Measurements from ENCODE around the gene MTUS2. TPM values are rescaled to one million over a fixed set of nuclear protein-coding genes. Genes with fewer than 3 reads are reported as not detected.

The MTUS2 gene
- total RNA-seq, 4 donors from 2014 or later = 0.26 to 0.72 (median 0.38) TPM; not detected in 1

DNA sequence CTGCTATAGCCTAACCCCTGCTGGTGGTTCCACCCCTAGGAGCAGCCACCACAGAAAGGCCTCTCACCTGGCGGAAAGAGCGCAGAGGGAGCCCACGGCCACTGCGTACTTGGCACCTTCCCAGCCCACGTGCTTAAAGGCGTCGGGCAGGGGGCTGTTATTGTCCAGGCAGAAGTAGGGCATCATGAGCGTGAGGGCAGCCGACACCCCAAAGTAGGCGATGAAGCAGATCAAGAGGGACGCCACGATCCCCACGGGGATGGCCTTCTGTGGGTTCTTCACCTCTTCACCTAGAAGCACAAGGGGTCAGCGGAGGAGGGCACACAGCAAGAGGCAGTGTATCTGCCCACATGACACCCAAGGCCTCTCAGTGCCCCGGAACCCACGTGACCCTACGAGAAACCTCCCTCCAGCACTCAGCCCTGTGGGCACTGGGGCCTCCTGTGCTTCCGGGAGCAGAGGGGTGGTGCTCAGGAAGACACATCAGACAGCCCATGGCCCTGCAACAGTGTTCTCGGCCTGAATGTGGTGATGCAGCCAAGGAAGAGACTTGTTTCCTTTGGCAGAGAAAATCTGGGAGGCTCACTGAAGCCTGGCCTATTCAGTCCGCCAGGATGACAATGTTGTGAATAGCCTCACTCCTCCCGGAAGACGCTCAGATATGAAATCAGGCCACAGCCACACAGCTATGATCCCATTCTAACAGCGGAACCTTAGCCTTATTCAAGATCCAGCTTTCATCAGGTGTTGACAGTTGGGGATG, 703.2 kb downstream of the MTUS2 start:
- H3K27ac ChIP-seq = peak overlapping the region; percentile 71
- no peaks in the 10 kb centered on the region for H3K27me3 ChIP-seq
- TF ChIP-seq POLR2AphosphoS5 (IDR thresholded peaks at IDR 0.05) (no peak), POLR2A (IDR thresholded peaks at IDR 0.05) (no peak), EP300 (IDR thresholded peaks at IDR 0.05) (no peak)
- TF ChIP-seq, protein P1, sequence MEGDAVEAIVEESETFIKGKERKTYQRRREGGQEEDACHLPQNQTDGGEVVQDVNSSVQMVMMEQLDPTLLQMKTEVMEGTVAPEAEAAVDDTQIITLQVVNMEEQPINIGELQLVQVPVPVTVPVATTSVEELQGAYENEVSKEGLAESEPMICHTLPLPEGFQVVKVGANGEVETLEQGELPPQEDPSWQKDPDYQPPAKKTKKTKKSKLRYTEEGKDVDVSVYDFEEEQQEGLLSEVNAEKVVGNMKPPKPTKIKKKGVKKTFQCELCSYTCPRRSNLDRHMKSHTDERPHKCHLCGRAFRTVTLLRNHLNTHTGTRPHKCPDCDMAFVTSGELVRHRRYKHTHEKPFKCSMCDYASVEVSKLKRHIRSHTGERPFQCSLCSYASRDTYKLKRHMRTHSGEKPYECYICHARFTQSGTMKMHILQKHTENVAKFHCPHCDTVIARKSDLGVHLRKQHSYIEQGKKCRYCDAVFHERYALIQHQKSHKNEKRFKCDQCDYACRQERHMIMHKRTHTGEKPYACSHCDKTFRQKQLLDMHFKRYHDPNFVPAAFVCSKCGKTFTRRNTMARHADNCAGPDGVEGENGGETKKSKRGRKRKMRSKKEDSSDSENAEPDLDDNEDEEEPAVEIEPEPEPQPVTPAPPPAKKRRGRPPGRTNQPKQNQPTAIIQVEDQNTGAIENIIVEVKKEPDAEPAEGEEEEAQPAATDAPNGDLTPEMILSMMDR (IDR thresholded peaks at IDR 0.05) = no peak
- no peaks in the 10 kb centered on the region for H3K9me3 ChIP-seq
- peaks cover 11% of the 10 kb centered on the region for H3K4me1 ChIP-seq
- H3K36me3 ChIP-seq = peaks cover 73% of the 10 kb centered on the region
- peak in 1 of 2 donors; percentile 64 for DNase-seq (ENCODE audit: low spot score in 2 of 2)
- WGBS = 89% methylated on average over 14 of the region's 23 CpGs
- no peak overlapping the region for H3K4me3 ChIP-seq

DNA sequence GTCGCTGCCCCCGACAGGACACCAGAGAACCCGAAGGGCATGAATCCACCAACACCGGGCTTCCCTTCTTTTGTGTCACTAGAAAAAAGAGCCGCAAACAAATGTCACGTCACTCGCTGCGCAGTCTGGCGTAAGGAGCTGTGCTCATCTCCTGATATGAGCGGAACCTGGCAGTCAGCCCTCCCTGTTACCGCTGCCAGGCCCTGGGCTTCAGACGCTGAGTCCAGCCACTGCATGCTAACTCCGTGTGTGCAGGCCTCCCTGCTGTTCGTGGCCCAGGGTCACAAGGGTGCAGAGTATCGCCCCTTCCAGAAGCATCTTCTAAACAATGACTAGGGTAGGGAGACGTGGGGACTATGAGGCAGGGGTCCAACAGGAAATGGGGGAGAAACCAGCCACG, 704.0 kb downstream of the MTUS2 start:
- Histone ChIP-seq H3K27me3 (no peaks in the 10 kb centered on the region), H3K4me3 (no peak overlapping the region), H3K36me3 (peaks cover 73% of the 10 kb centered on the region), H3K9me3 (no peaks in the 10 kb centered on the region), H3K4me1 (peaks cover 11% of the 10 kb centered on the region), H3K27ac (no peak overlapping the region)
- peak in 1 of 2 donors; percentile 61 for DNase-seq (ENCODE audit: low spot score in 2 of 2)
- TF ChIP-seq POLR2AphosphoS5 (IDR thresholded peaks at IDR 0.05) = no peak
- no peak for TF ChIP-seq EP300 (IDR thresholded peaks at IDR 0.05)
- no peak for TF ChIP-seq POLR2A (IDR thresholded peaks at IDR 0.05)
- TF ChIP-seq, protein P1 (IDR thresholded peaks at IDR 0.05) = no peak
- 85% methylated on average over 16 of the region's 17 CpGs for WGBS

DNA sequence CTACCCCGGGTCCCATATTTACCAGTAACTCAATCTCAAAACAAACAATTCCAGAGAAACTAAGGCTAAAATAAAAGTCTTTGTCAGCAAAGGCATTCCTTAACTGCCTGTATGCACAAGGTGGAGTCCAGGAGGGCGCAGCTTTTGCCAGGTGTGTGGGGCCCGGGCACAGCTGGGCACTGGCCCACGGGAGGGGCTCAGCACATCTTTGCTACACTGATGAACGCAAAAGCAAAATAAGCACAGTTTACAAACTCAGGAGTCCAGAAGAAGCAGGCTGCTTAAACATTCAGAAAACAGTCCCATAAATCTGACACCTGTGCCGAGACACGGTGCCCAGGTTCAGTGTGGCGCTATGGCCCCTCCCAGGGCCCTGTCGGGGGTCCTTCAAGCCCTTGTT, 704.5 kb downstream of the MTUS2 start:
- H3K4me1 ChIP-seq = peaks cover 11% of the 10 kb centered on the region
- TF ChIP-seq, protein P1 (IDR thresholded peaks at IDR 0.05) = no peak
- TF ChIP-seq POLR2AphosphoS5 (IDR thresholded peaks at IDR 0.05) = no peak
- TF ChIP-seq EP300 (IDR thresholded peaks at IDR 0.05) = no peak
- no peak for TF ChIP-seq POLR2A (IDR thresholded peaks at IDR 0.05)
- 94% methylated on average over 5 of the region's 9 CpGs for WGBS
- H3K36me3 ChIP-seq = peaks cover 75% of the 10 kb centered on the region
- H3K27me3 ChIP-seq = no peaks in the 10 kb centered on the region
- no peak overlapping the region for H3K27ac ChIP-seq
- H3K9me3 ChIP-seq = no peaks in the 10 kb centered on the region
- peak in 1 of 2 donors; percentile 33 for DNase-seq (ENCODE audit: low spot score in 2 of 2)
- no peak overlapping the region for H3K4me3 ChIP-seq

DNA sequence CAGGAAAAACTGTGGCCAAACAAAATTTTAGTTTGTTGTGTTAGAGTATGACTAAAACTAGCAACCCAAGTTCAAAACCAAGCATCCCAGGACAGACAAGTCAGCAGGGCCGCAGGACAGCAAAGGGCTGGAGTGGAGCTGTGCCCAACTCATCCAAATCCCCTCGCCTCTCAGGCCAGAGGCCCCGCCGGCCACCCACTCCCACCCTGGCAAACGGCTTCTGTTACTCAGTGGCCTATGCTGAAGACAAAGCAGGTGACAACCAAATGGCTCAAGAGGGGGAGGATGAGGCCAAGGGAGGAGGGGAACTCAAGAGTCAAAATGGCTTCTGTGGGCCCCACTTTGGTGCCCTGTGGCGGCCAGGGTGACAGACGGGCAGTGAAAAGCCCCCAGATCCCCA, 705.6 kb downstream of the MTUS2 start:
- DNase-seq (ENCODE audit: low spot score in 2 of 2) = peak in 1 of 2 donors; percentile 31
- Histone ChIP-seq H3K36me3 (peaks cover 66% of the 10 kb centered on the region), H3K27ac (no peak overlapping the region), H3K27me3 (no peaks in the 10 kb centered on the region), H3K4me1 (peaks cover 11% of the 10 kb centered on the region), H3K4me3 (no peak overlapping the region), H3K9me3 (no peaks in the 10 kb centered on the region)
- no peak for TF ChIP-seq EP300 (IDR thresholded peaks at IDR 0.05)
- no peak for TF ChIP-seq POLR2AphosphoS5 (IDR thresholded peaks at IDR 0.05)
- TF ChIP-seq POLR2A (IDR thresholded peaks at IDR 0.05) = no peak
- TF ChIP-seq, protein P1 (IDR thresholded peaks at IDR 0.05) = no peak
- 97% methylated on average over 7 of the region's 7 CpGs for WGBS

DNA sequence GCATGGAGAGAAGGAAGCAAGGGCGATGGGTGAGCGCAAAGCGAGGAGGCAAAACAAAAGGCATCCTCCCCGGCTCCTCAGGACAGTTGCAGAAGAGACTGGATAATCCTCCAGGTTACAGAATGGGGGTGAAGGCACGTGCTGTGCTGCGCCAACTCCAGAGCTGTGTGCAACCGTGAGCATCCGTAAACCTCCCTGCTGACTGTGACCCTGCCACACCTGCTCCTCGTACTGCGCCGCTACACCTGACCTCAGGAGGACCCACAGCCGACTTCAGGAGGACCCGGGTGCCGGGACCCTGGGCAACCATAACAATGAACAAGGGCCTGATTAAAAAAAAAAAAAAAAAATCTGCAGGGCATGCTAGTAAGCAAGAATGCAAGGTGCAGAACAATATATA, 706.6 kb downstream of the MTUS2 start:
- H3K9me3 ChIP-seq = no peaks in the 10 kb centered on the region
- TF ChIP-seq, protein P1 (IDR thresholded peaks at IDR 0.05) = no peak
- TF ChIP-seq POLR2A (IDR thresholded peaks at IDR 0.05) (no peak), EP300 (IDR thresholded peaks at IDR 0.05) (no peak), POLR2AphosphoS5 (IDR thresholded peaks at IDR 0.05) (no peak)
- H3K27ac ChIP-seq = no peak overlapping the region
- peaks cover 5% of the 10 kb centered on the region for H3K4me1 ChIP-seq
- no peak overlapping the region for H3K4me3 ChIP-seq
- H3K27me3 ChIP-seq = no peaks in the 10 kb centered on the region
- peaks cover 61% of the 10 kb centered on the region for H3K36me3 ChIP-seq
- peak in 1 of 2 donors; percentile 42 for DNase-seq (ENCODE audit: low spot score in 2 of 2)
- WGBS = 93% methylated on average over 14 of the region's 14 CpGs

Data from suprapubic skin (tissue), 4 donors.